Stimulated activated CD8-positive, alpha-beta memory T cell treated with anti-CD3 and anti-CD28 coated beads, Interleukin-15, amount 100 ng/mL, for 4 hours (primary cell): ENCODE measurements around the gene KCNH2.
A peak's percentile ranks its signal among the peaks of the same experiment; 100 is the strongest.
"Not testable (repeated sequence)": the region's sequence is repeated elsewhere in the genome, so short reads cannot be mapped to it uniquely, and the experiment has no call there.

Experiments used
- DNase-seq, 2 donors: peaks; one replicate each; pipeline ENCODE4 v3.0.0-alpha.2; 2020; ENCODE audit warnings: low read depth in 2 of 2

Gene KCNH2

GRCh38 chr7:150978126-150978789 lies at the start of gene KCNH2:
TSS of gene KCNH2 (minus strand) at chr7:150978321. CDS start at chr7:150977913, 408 bp downstream.
- no peak for DNase-seq

- DNase-seq, result peak in 1 of 2 donors; percentile 50
These were observed 49.6 kb upstream of the KCNH2 start for GRCh38 chr7:151027728-151028130.

- not testable (repeated sequence) for DNase-seq
These were observed 48.9 kb upstream of the KCNH2 start for GRCh38 chr7:151026771-151027727.

GRCh38 chr7:151025924-151026671 lies 48.0 kb upstream of the KCNH2 start:
- DNase-seq, result no peak

GRCh38 chr7:151024435-151025056 lies 46.4 kb upstream of the KCNH2 start, which contains the start of gene ATG9B:
TSS of gene ATG9B (minus strand) at chr7:151024494. CDS start at chr7:151024423, 71 bp downstream.
- DNase-seq, result no peak

- no peak for DNase-seq
These were observed 45.1 kb upstream of the KCNH2 start for GRCh38 chr7:151023232-151023631.

GRCh38 chr7:151020231-151020630 lies 42.1 kb upstream of the KCNH2 start:
- no peak for DNase-seq

- DNase-seq, result no peak
These were observed 41.0 kb upstream of the KCNH2 start for GRCh38 chr7:151019130-151019447.

- DNase-seq, result no peak
These were observed 40.5 kb upstream of the KCNH2 start for GRCh38 chr7:151018421-151019129.

- DNase-seq, result peak; percentile 57 to 69
These were observed 39.9 kb upstream of the KCNH2 start for GRCh38 chr7:151017953-151018420.

GRCh38 chr7:151017370-151017952 lies 39.3 kb upstream of the KCNH2 start:
- DNase-seq, result no peak

GRCh38 chr7:151016942-151017341 lies 38.8 kb upstream of the KCNH2 start:
- DNase-seq, result no peak

- no peak for DNase-seq
These were observed 38.4 kb upstream of the KCNH2 start for GRCh38 chr7:151016505-151016904.

GRCh38 chr7:151015967-151016366 lies 37.8 kb upstream of the KCNH2 start:
- DNase-seq, result no peak

- no peak for DNase-seq
These were observed 36.8 kb upstream of the KCNH2 start for GRCh38 chr7:151014950-151015349.

- DNase-seq, result peak; percentile 57 to 72
These were observed 35.8 kb upstream of the KCNH2 start for GRCh38 chr7:151013733-151014497.

- DNase-seq, result no peak
These were observed 35.2 kb upstream of the KCNH2 start for GRCh38 chr7:151013356-151013732.

- DNase-seq, result no peak
These were observed 34.8 kb upstream of the KCNH2 start for GRCh38 chr7:151012911-151013347.

- no peak for DNase-seq
These were observed 34.0 kb upstream of the KCNH2 start for GRCh38 chr7:151012031-151012692.
